Measurements from ENCODE around the gene TRAPPC2. TPM values are rescaled to one million over a fixed set of nuclear protein-coding genes. Genes with fewer than 3 reads are reported as not detected.

Gene TRAPPC2
- total RNA-seq, 4 donors from 2014 or later, result 5.6 to 48.0 (median 22.8) TPM

GRCh38 chrX:13694983-13695382 is 39.4 kb downstream of the TRAPPC2 start:
- TF ChIP-seq POLR2A (IDR thresholded peaks at IDR 0.05) (no peak), CTCF (IDR thresholded peaks at IDR 0.05) (no peak)
- H3K36me3 ChIP-seq, result no peaks in the 10 kb centered on the region
- intact Hi-C loops (cut with DNase I; ENCODE audit: low total_unique reads), result no loop called here
- H3K9me3 ChIP-seq, result no peaks in the 10 kb centered on the region
- no peaks in the 10 kb centered on the region for H3K27me3 ChIP-seq
- no peak overlapping the region for H3K4me3 ChIP-seq
- H3K4me1 ChIP-seq, result no peaks in the 10 kb centered on the region
- peak overlapping the region; percentile 21 to 36 for H3K27ac ChIP-seq
- no peak for DNase-seq

GRCh38 chrX:13694359-13694758 is 40.1 kb downstream of the TRAPPC2 start:
- Histone ChIP-seq H3K27me3 (no peaks in the 10 kb centered on the region), H3K27ac (peak overlapping the region; percentile 21 to 36), H3K4me1 (no peaks in the 10 kb centered on the region), H3K36me3 (no peaks in the 10 kb centered on the region), H3K9me3 (no peaks in the 10 kb centered on the region), H3K4me3 (no peak overlapping the region)
- TF ChIP-seq CTCF (IDR thresholded peaks at IDR 0.05) (no peak), POLR2A (IDR thresholded peaks at IDR 0.05) (no peak)
- no peak for DNase-seq
- intact Hi-C loops (cut with DNase I; ENCODE audit: low total_unique reads), result no loop called here

- DNase-seq, result no peak
- Histone ChIP-seq H3K4me3 (no peak overlapping the region), H3K27ac (peak overlapping the region; percentile 16 to 36), H3K4me1 (no peaks in the 10 kb centered on the region), H3K9me3 (no peaks in the 10 kb centered on the region), H3K27me3 (no peaks in the 10 kb centered on the region), H3K36me3 (no peaks in the 10 kb centered on the region)
- intact Hi-C loops (cut with DNase I; ENCODE audit: low total_unique reads), result no loop called here
- TF ChIP-seq POLR2A (IDR thresholded peaks at IDR 0.05), result no peak
These were observed 41.0 kb downstream of the TRAPPC2 start for GRCh38 chrX:13693341-13693961.

GRCh38 chrX:13692771-13693231 is 41.6 kb downstream of the TRAPPC2 start:
- no peak for TF ChIP-seq CTCF (IDR thresholded peaks at IDR 0.05)
- no peak for TF ChIP-seq POLR2A (IDR thresholded peaks at IDR 0.05)
- DNase-seq, result no peak
- H3K4me3 ChIP-seq, result no peak overlapping the region
- H3K27ac ChIP-seq, result peak overlapping the region; percentile 16 to 36
- H3K36me3 ChIP-seq, result no peaks in the 10 kb centered on the region
- no peaks in the 10 kb centered on the region for H3K9me3 ChIP-seq
- H3K27me3 ChIP-seq, result no peaks in the 10 kb centered on the region
- intact Hi-C loops (cut with DNase I; ENCODE audit: low total_unique reads), result no loop called here
- no peaks in the 10 kb centered on the region for H3K4me1 ChIP-seq

- no peak overlapping the region for H3K4me3 ChIP-seq
- H3K27ac ChIP-seq, result peak overlapping the region in 1 of 2 donors; percentile 36
- no peaks in the 10 kb centered on the region for H3K9me3 ChIP-seq
- no peaks in the 10 kb centered on the region for H3K36me3 ChIP-seq
- H3K27me3 ChIP-seq, result no peaks in the 10 kb centered on the region
- intact Hi-C loops (cut with DNase I; ENCODE audit: low total_unique reads), result no loop called here
- no peak for DNase-seq
- TF ChIP-seq CTCF (IDR thresholded peaks at IDR 0.05), result no peak
- no peaks in the 10 kb centered on the region for H3K4me1 ChIP-seq
These were observed 42.5 kb downstream of the TRAPPC2 start for GRCh38 chrX:13691841-13692371.

Measured in uterus (tissue), 4 donors.